Fibroblast of lung (primary cell): Measurements from ENCODE around the gene CPA4. TPM values are rescaled to one million over a fixed set of nuclear protein-coding genes. Genes with fewer than 3 reads are reported as not detected.

ENCODE experiments used
- DNase-seq, 2 donors: peaks; one replicate each; pipeline versions ENCODE4 v3.0.0 to v3.0.0-alpha.2; 2010; ENCODE audit warnings: low read depth in 2 of 2
- H2AFZ ChIP-seq: 2 replicates; pipeline ENCODE4 v1.5.1; 2012; ENCODE audit warnings: low read length, control low read depth, inconsistent platforms
- H3K27ac ChIP-seq: 2 replicates; pipeline ENCODE4 v1.5.1; 2011; ENCODE audit warnings: low read length, control low read depth; ENCODE audit not compliant: insufficient read depth
- H3K27me3 ChIP-seq: 2 replicates; pipeline ENCODE4 v1.5.1; 2011; ENCODE audit warnings: mild to moderate bottlenecking, low read length; ENCODE audit not compliant: control insufficient read depth, insufficient read depth
- H3K36me3 ChIP-seq: 2 replicates; pipeline ENCODE4 v1.5.1; 2011; ENCODE audit warnings: low read length; ENCODE audit not compliant: control insufficient read depth, insufficient read depth
- H3K4me1 ChIP-seq: 2 replicates; pipeline ENCODE4 v1.5.1; 2011; ENCODE audit warnings: low read length; ENCODE audit not compliant: control insufficient read depth, insufficient read depth; ENCODE audit errors: extremely low read depth
- H3K4me2 ChIP-seq: 2 replicates; pipeline ENCODE4 v1.5.1; 2011; ENCODE audit warnings: low read length, control low read depth; ENCODE audit not compliant: insufficient read depth; ENCODE audit errors: extremely low read depth
- H3K4me3 ChIP-seq, 4 experiments: fragments of 200-600 bp in 1 of 4; sonication (generic) in 1 of 4; replicated peaks in 1 of 4; 2 replicates each; pipeline ENCODE4 v1.5.1; 2011 to 2016; ENCODE audit warnings: low read length in 4 of 4, low read depth in 3 of 4, mild to moderate bottlenecking in 3 of 4, control low read depth in 2 of 4, inconsistent platforms in 1 of 4, mixed read lengths in 1 of 4; ENCODE audit not compliant: insufficient read depth in 1 of 4; ENCODE audit errors: control extremely low read depth in 1 of 4
- H3K79me2 ChIP-seq: 2 replicates; pipeline ENCODE4 v1.5.1; 2012; ENCODE audit warnings: mild to moderate bottlenecking, low read length, inconsistent platforms; ENCODE audit not compliant: control insufficient read depth, insufficient read depth
- H3K9ac ChIP-seq: 2 replicates; pipeline ENCODE4 v1.5.1; 2011; ENCODE audit warnings: mild to moderate bottlenecking, low read length, control low read depth; ENCODE audit not compliant: insufficient read depth
- H3K9me3 ChIP-seq: 2 replicates; pipeline ENCODE4 v1.5.1; 2012; ENCODE audit warnings: low read depth, low read length; ENCODE audit not compliant: control insufficient read depth, insufficient read depth
- H4K20me1 ChIP-seq: 2 replicates; pipeline ENCODE4 v1.5.1; 2011; ENCODE audit warnings: low read length; ENCODE audit not compliant: control insufficient read depth, insufficient read depth; ENCODE audit errors: extremely low read depth
- EZH2 ChIP-seq: IDR thresholded peaks from 2 replicates; pipeline ENCODE4 v1.5.1; 2012; ENCODE audit warnings: low read length, control low read depth, mild to moderate bottlenecking; ENCODE audit errors: missing control alignments
- polyA plus RNA-seq, 2 donors: library from polyadenylated mRNA; depleted of rRNA in 1 of 2; stranded (reverse) in 1 of 2; unstranded in 1 of 2; fragments of >200 nt; gene quantifications; 2 replicates each; pipeline ENCODE4 v1.2.1, GENCODE V29; 2011 to 2012; ENCODE audit warnings: missing spikeins in 1 of 2
- total RNA-seq: library from RNA; depleted of rRNA; stranded (reverse); fragments of >200 nt; gene quantifications from 2 replicates; pipeline ENCODE4 v1.2.1, GENCODE V29; 2014
- TF ChIP-seq, protein P1 (sequence below), 2 donors: IDR thresholded peaks in 1 of 2; conservative IDR thresholded peaks in 1 of 2; 1 replicate in 1 of 2; 2 replicates in 1 of 2; pipeline ENCODE4 v1.5.1; 2011 to 2012; ENCODE audit warnings: low read length in 2 of 2, control low read depth in 1 of 2, inconsistent platforms in 1 of 2, low read depth in 1 of 2, mild to moderate bottlenecking in 1 of 2

Gene CPA4
- total and polyA plus RNA-seq, 2 donors (not counting 1 experiment from before 2014, with no cell fraction given): 6.4 to 48.3 TPM

DNA sequence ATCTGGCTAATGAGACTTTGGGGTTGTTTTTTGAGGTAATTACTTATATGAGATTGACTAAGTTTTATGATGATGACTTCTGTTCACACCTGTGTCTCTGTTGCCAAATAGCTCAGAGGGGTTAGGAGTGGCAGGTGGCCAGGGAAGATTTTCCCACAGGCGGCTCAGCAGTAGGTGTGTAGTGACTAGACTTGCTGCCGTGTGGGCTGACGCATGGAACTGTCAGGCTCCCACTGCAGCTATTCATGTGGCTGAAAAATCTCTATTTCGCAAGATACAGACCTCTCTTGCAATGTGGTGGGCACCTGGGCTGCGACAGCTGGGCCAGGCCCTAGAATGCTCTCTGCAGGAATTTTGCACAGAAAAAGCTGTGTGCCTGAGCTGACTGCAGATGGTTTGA, 1.4 kb downstream of the CPA4 start:
- no peak for TF ChIP-seq EZH2
- TF ChIP-seq, protein P1, sequence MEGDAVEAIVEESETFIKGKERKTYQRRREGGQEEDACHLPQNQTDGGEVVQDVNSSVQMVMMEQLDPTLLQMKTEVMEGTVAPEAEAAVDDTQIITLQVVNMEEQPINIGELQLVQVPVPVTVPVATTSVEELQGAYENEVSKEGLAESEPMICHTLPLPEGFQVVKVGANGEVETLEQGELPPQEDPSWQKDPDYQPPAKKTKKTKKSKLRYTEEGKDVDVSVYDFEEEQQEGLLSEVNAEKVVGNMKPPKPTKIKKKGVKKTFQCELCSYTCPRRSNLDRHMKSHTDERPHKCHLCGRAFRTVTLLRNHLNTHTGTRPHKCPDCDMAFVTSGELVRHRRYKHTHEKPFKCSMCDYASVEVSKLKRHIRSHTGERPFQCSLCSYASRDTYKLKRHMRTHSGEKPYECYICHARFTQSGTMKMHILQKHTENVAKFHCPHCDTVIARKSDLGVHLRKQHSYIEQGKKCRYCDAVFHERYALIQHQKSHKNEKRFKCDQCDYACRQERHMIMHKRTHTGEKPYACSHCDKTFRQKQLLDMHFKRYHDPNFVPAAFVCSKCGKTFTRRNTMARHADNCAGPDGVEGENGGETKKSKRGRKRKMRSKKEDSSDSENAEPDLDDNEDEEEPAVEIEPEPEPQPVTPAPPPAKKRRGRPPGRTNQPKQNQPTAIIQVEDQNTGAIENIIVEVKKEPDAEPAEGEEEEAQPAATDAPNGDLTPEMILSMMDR (conservative IDR thresholded peaks at IDR 0.05 in 1 of 2, IDR thresholded peaks at IDR 0.05 in 1 of 2; ENCODE audit: low read depth in 1 of 2, low read length in 2 of 2): no peak
- Histone ChIP-seq H3K79me2 (no peaks in the 10 kb centered on the region), H4K20me1 (no peaks in the 10 kb centered on the region), H3K9ac (no peak overlapping the region), H3K27ac (no peak overlapping the region), H3K4me1 (peaks cover 7% of the 10 kb centered on the region), H2AFZ (no peak overlapping the region), H3K27me3 (no peaks in the 10 kb centered on the region), H3K9me3 (no peaks in the 10 kb centered on the region), H3K4me3 (no peak overlapping the region), H3K4me2 (no peak overlapping the region), H3K36me3 (no peaks in the 10 kb centered on the region)
- DNase-seq: peak; percentile 40 to 82

- H3K9me3 ChIP-seq: no peaks in the 10 kb centered on the region
- peaks cover 2% of the 10 kb centered on the region for H3K4me1 ChIP-seq
- no peaks in the 10 kb centered on the region for H4K20me1 ChIP-seq
- DNase-seq: no peak
- H2AFZ ChIP-seq: no peak overlapping the region
- no peak overlapping the region for H3K9ac ChIP-seq
- TF ChIP-seq EZH2: no peak
- TF ChIP-seq, protein P1 (conservative IDR thresholded peaks at IDR 0.05 in 1 of 2, IDR thresholded peaks at IDR 0.05 in 1 of 2; ENCODE audit: low read depth in 1 of 2, low read length in 2 of 2): no peak
- H3K79me2 ChIP-seq: no peaks in the 10 kb centered on the region
- no peak overlapping the region for H3K27ac ChIP-seq
- H3K36me3 ChIP-seq: no peaks in the 10 kb centered on the region
- H3K4me3 ChIP-seq: no peak overlapping the region
- H3K4me2 ChIP-seq: no peak overlapping the region
- no peaks in the 10 kb centered on the region for H3K27me3 ChIP-seq
These were observed 3.4 kb downstream of the CPA4 start for GRCh38 chr7:130296221-130296951.

GRCh38 chr7:130297628-130298543, 4.9 kb downstream of the CPA4 start:
- H4K20me1 ChIP-seq: no peaks in the 10 kb centered on the region
- DNase-seq: no peak
- no peaks in the 10 kb centered on the region for H3K79me2 ChIP-seq
- H3K4me1 ChIP-seq: peaks cover 2% of the 10 kb centered on the region
- TF ChIP-seq, protein P1 (conservative IDR thresholded peaks at IDR 0.05 in 1 of 2, IDR thresholded peaks at IDR 0.05 in 1 of 2; ENCODE audit: low read depth in 1 of 2, low read length in 2 of 2): no peak
- no peak for TF ChIP-seq EZH2
- H3K27ac ChIP-seq: no peak overlapping the region
- no peaks in the 10 kb centered on the region for H3K36me3 ChIP-seq
- H2AFZ ChIP-seq: no peak overlapping the region
- H3K9me3 ChIP-seq: no peaks in the 10 kb centered on the region
- no peak overlapping the region for H3K4me3 ChIP-seq
- no peak overlapping the region for H3K4me2 ChIP-seq
- H3K27me3 ChIP-seq: no peaks in the 10 kb centered on the region
- no peak overlapping the region for H3K9ac ChIP-seq
